PC-3 (cell line): ENCODE results near the gene NAV2. TPM values are rescaled to one million over a fixed set of nuclear protein-coding genes. Genes with fewer than 3 reads are reported as not detected.
A peak's percentile ranks its signal among the peaks of the same experiment; 100 is the strongest.

Experiments
- ATAC-seq: fragments of 200-7000 bp; cut with Tn5 transposase; 2 replicates; pipeline ENCODE4 v1.9.1; 2020; ENCODE audit warnings: mild to moderate bottlenecking, moderate library complexity
- BruUV-seq: library from RNA; stranded (reverse); fragments of 400-500 nt; replicated peaks from 2 replicates; lab custom pipeline; 2021; lab: Mats Ljungman, UMichigan
- CTCF ChIA-PET: fragments of 300-600 bp; sonication (Branson Sonifier 250); formaldehyde crosslinking; loops from one replicate; lab custom pipeline; 2022; ENCODE audit warnings: antibody characterized with exemption; lab: Charles Lee
- POLR2A ChIA-PET: fragments of 300-600 bp; sonication (Branson Sonifier 250); formaldehyde crosslinking; loops from one replicate; lab custom pipeline; 2022; ENCODE audit warnings: antibody characterized with exemption; ENCODE audit not compliant: unreplicated experiment; lab: Charles Lee
- DNase-seq: peaks from one replicate; pipeline ENCODE4 v3.0.0-alpha.2; 2015
- H2AFZ ChIP-seq: fragments of 300-600 bp; sonication (generic); 2 replicates; pipeline ENCODE4 v1.6.0; 2016; ENCODE audit warnings: antibody characterized with exemption, low read length
- H3F3A ChIP-seq: fragments of 300-600 bp; sonication (generic); one replicate; pipeline ENCODE4 v1.6.0; 2017; ENCODE audit warnings: antibody characterized with exemption, low read length, control low read depth, mild to moderate bottlenecking; ENCODE audit not compliant: unreplicated experiment
- H3K27ac ChIP-seq: fragments of 300-600 bp; sonication (generic); 2 replicates; pipeline ENCODE4 v1.5.1; 2016; ENCODE audit warnings: mild to moderate bottlenecking, low read length
- H3K27me3 ChIP-seq: fragments of 300-600 bp; sonication (generic); 2 replicates; pipeline ENCODE4 v1.6.1; 2016; ENCODE audit warnings: low read length, mixed read lengths
- H3K36me3 ChIP-seq: fragments of 300-600 bp; sonication (generic); 2 replicates; pipeline ENCODE4 v1.6.1; 2016; ENCODE audit warnings: low read depth, mixed run types, low read length, mixed read lengths
- H3K4me1 ChIP-seq: fragments of 300-600 bp; sonication (generic); 2 replicates; pipeline ENCODE4 v1.5.1; 2016; ENCODE audit warnings: low read length; ENCODE audit not compliant: insufficient read depth
- H3K4me2 ChIP-seq: fragments of 300-600 bp; sonication (generic); 2 replicates; pipeline ENCODE4 v1.6.0; 2016; ENCODE audit warnings: low read length
- H3K4me3 ChIP-seq: fragments of 300-600 bp; sonication (generic); 2 replicates; pipeline ENCODE4 v1.5.1; 2016; ENCODE audit warnings: mild to moderate bottlenecking, low read length, mixed read lengths
- H3K79me2 ChIP-seq: fragments of 300-600 bp; sonication (generic); 2 replicates; pipeline ENCODE4 v1.6.1; 2017; ENCODE audit warnings: low read length, mixed read lengths
- H3K9ac ChIP-seq: fragments of 300-600 bp; sonication (generic); 2 replicates; pipeline ENCODE4 v1.6.0; 2016; ENCODE audit warnings: mild to moderate bottlenecking, low read length
- H3K9me2 ChIP-seq: fragments of 300-600 bp; sonication (generic); replicated peaks from 2 replicates; pipeline ENCODE4 v1.6.1; 2016; ENCODE audit warnings: mixed run types, low read length, mixed read lengths
- H3K9me3 ChIP-seq: fragments of 300-600 bp; sonication (generic); 2 replicates; pipeline ENCODE4 v1.6.1; 2016; ENCODE audit warnings: low read length, mixed read lengths
- H4K20me1 ChIP-seq: fragments of 300-600 bp; sonication (generic); 2 replicates; pipeline ENCODE4 v1.6.1; 2016; ENCODE audit warnings: low read length, mixed read lengths
- EZH2 ChIP-seq: fragments of 300-600 bp; sonication (generic); IDR thresholded peaks from one replicate; pipeline ENCODE4 v1.6.1; 2017; ENCODE audit warnings: antibody characterized with exemption, mild to moderate bottlenecking, low read length; ENCODE audit not compliant: unreplicated experiment
- EZH2phosphoT487 ChIP-seq: fragments of 300-600 bp; sonication (generic); IDR thresholded peaks from 2 replicates; pipeline ENCODE4 v1.6.1; 2018; ENCODE audit warnings: mild to moderate bottlenecking, antibody characterized with exemption, low read length, borderline replicate concordance
- intact Hi-C: fragments of 100-400 bp; cut with micrococcal nuclease; formaldehyde crosslinking; loops from 2 replicates; pipeline ENCODE4 v1.9.0; 2023
- total RNA-seq: library from RNA; depleted of rRNA; stranded (reverse); fragments of >200 nt; gene quantifications from 2 replicates; pipeline ENCODE4 v1.2.3, GENCODE V29; 2014
- TF ChIP-seq, protein P1 (sequence below): fragments of 300-600 bp; sonication (generic); conservative IDR thresholded peaks from 2 replicates; pipeline ENCODE4 v1.5.1; 2017; ENCODE audit warnings: antibody characterized with exemption, low read depth, mild to moderate bottlenecking, low read length

Gene NAV2
- total RNA-seq, 1 experiment from 2014 or later = 10.4 TPM

- TF ChIP-seq EZH2phosphoT487 (no peak), EZH2 (no peak)
- TF ChIP-seq, protein P1, sequence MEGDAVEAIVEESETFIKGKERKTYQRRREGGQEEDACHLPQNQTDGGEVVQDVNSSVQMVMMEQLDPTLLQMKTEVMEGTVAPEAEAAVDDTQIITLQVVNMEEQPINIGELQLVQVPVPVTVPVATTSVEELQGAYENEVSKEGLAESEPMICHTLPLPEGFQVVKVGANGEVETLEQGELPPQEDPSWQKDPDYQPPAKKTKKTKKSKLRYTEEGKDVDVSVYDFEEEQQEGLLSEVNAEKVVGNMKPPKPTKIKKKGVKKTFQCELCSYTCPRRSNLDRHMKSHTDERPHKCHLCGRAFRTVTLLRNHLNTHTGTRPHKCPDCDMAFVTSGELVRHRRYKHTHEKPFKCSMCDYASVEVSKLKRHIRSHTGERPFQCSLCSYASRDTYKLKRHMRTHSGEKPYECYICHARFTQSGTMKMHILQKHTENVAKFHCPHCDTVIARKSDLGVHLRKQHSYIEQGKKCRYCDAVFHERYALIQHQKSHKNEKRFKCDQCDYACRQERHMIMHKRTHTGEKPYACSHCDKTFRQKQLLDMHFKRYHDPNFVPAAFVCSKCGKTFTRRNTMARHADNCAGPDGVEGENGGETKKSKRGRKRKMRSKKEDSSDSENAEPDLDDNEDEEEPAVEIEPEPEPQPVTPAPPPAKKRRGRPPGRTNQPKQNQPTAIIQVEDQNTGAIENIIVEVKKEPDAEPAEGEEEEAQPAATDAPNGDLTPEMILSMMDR = no peak
- ChIA-PET POLR2A (no interaction called here), CTCF (no interaction called here)
- peaks cover 20% of the 10 kb centered on the region for H3K4me1 ChIP-seq
- H3K9me3 ChIP-seq = no peaks in the 10 kb centered on the region
- peaks cover 53% of the 10 kb centered on the region for H3K79me2 ChIP-seq
- intact Hi-C loops = no loop called here
- peaks cover 4% of the 10 kb centered on the region; the same call in 1 of the 2 replicates for H4K20me1 ChIP-seq
- peak overlapping the region; percentile 39; the same call in 1 of the 2 replicates for H3K9ac ChIP-seq
- no peaks in the 10 kb centered on the region for H3K9me2 ChIP-seq
- 0 out of 2 replicates have a peak overlapping the region, but pooled peaks have one; percentile 8 for H2AFZ ChIP-seq
- TSS peak; percentile 28 for BruUV-seq
- peak overlapping the region; percentile 78 for H3K27ac ChIP-seq
- H3K4me3 ChIP-seq = no peak overlapping the region
- DNase-seq (no peak), ATAC-seq (no peak)
- H3K36me3 ChIP-seq = no peaks in the 10 kb centered on the region
- H3F3A ChIP-seq = no peaks in the 10 kb centered on the region
- H3K27me3 ChIP-seq = no peaks in the 10 kb centered on the region
- peak overlapping the region; percentile 51 for H3K4me2 ChIP-seq
These were observed 98.7 kb downstream of the NAV2 start for GRCh38 chr11:19811380-19811779.

DNA sequence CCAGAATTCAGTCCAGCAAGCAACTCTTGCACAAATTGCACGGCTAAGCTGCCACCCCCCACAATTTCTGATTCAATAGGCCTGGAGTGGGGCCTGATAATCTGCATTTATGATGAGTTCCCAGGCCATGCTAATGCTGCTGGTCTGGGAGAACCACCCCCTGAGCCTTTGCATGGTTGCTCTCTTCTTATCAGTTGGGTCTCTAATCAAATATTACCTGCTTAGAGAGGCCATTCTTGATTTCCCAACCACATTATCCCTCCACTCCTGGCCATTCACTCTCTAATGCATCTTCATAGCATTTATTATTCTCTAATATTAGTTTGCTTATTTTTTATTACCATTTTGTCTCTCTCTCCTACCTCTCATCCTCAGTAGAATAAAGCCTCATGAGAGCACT is 99.5 kb downstream of the NAV2 start:
- Histone ChIP-seq H3K79me2 (peaks cover 53% of the 10 kb centered on the region), H2AFZ (no peak overlapping the region), H3K27ac (no peak overlapping the region), H3K4me2 (no peak overlapping the region), H3K27me3 (no peaks in the 10 kb centered on the region), H3K4me3 (no peak overlapping the region), H3F3A (no peaks in the 10 kb centered on the region), H3K9me2 (no peaks in the 10 kb centered on the region), H3K9ac (no peak overlapping the region), H4K20me1 (peaks cover 4% of the 10 kb centered on the region; the same call in 1 of the 2 replicates), H3K4me1 (peaks cover 20% of the 10 kb centered on the region), H3K9me3 (no peaks in the 10 kb centered on the region), H3K36me3 (no peaks in the 10 kb centered on the region)
- no TSS peak for BruUV-seq
- DNase-seq = no peak
- POLR2A ChIA-PET = no interaction called here
- CTCF ChIA-PET = no interaction called here
- ATAC-seq = no peak
- intact Hi-C loops = no loop called here
- TF ChIP-seq, protein P1 = no peak
- no peak for TF ChIP-seq EZH2phosphoT487
- no peak for TF ChIP-seq EZH2

- no peaks in the 10 kb centered on the region for H3K36me3 ChIP-seq
- no peak overlapping the region for H3K9ac ChIP-seq
- ATAC-seq (no peak), DNase-seq (no peak)
- peaks cover 20% of the 10 kb centered on the region for H3K4me1 ChIP-seq
- intact Hi-C loops = no loop called here
- peaks cover 4% of the 10 kb centered on the region; the same call in 1 of the 2 replicates for H4K20me1 ChIP-seq
- no peaks in the 10 kb centered on the region for H3K27me3 ChIP-seq
- CTCF ChIA-PET = no interaction called here
- TF ChIP-seq, protein P1 = no peak
- TF ChIP-seq EZH2phosphoT487 = no peak
- H3K27ac ChIP-seq = no peak overlapping the region
- no peak overlapping the region for H3K4me3 ChIP-seq
- H3K9me2 ChIP-seq = no peaks in the 10 kb centered on the region
- no peaks in the 10 kb centered on the region for H3F3A ChIP-seq
- no peak overlapping the region for H2AFZ ChIP-seq
- H3K9me3 ChIP-seq = no peaks in the 10 kb centered on the region
- H3K79me2 ChIP-seq = peaks cover 49% of the 10 kb centered on the region
- POLR2A ChIA-PET = no interaction called here
- no peak overlapping the region for H3K4me2 ChIP-seq
- BruUV-seq = no TSS peak
These were observed 100.1 kb downstream of the NAV2 start for GRCh38 chr11:19812710-19813109.
